Panc1 (cell line): ENCODE data around the gene PGAM2. TPM values are rescaled to one million over a fixed set of nuclear protein-coding genes. Genes with fewer than 3 reads are reported as not detected.

Experiments used
- microRNA-seq: library from miRNA; unstranded; fragments of <30 nt; microRNA quantifications from one replicate; pipeline ENCODE4 v1.1.0, GENCODE V29; 2020; ENCODE audit not compliant: unreplicated experiment
- total RNA-seq: library from RNA; stranded (reverse); gene quantifications from one replicate; pipeline ENCODE4 v1.2.1, GENCODE V29; 2021; ENCODE audit not compliant: unreplicated experiment

Gene PGAM2
- total RNA-seq, 1 experiment from 2014 or later, result 1.3 TPM

Small RNA genes lying within 50 kb of the gene (microRNA-seq; reads per million reads assigned to microRNA genes)
- gene MIR6837 (not detected), gene MIR6838 (0.95 reads per million)

Other genes with a start within 250 kb of the PGAM2 start
- 224 TPM for gene MRPS24, start 196.1 kb downstream of the PGAM2 start, total RNA-seq
- 34.3 TPM for gene URGCP, start 159.0 kb downstream of the PGAM2 start, total RNA-seq
- gene UBE2D4, start 139.1 kb downstream of the PGAM2 start, total RNA-seq, result 35.9 TPM
- not detected for gene SPDYE1, start 67.7 kb downstream of the PGAM2 start, total RNA-seq
- 111 TPM for gene DBNL, start 20.9 kb downstream of the PGAM2 start, total RNA-seq
- 36.9 TPM for gene POLM, start 17.0 kb upstream of the PGAM2 start, total RNA-seq
- gene AEBP1, start 38.8 kb upstream of the PGAM2 start, total RNA-seq, result 0.62 TPM
- 195 TPM for gene POLD2, start 58.0 kb upstream of the PGAM2 start, total RNA-seq
- gene MYL7, start 75.8 kb upstream of the PGAM2 start, total RNA-seq, result not detected
- 0.36 TPM for gene GCK, start 123.9 kb upstream of the PGAM2 start, total RNA-seq
- 207 TPM for gene YKT6, start 135.4 kb upstream of the PGAM2 start, total RNA-seq